Anterior cingulate cortex (tissue), 58 donors: ENCODE measurements around the gene LRP5.
"Not testable (repeated sequence)": the region's sequence is repeated elsewhere in the genome, so short reads cannot be mapped to it uniquely, and the experiment has no call there.

Experiments used
- DNase-seq, 58 donors: peaks; one replicate each; lab custom pipeline; 2025; lab: John Stamatoyannopoulos, UW

LRP5 gene

GRCh38 chr11:68279676-68280075, 32.7 kb upstream of the LRP5 start:
- no peak for DNase-seq

GRCh38 chr11:68282141-68282860, 30.1 kb upstream of the LRP5 start:
- no peak for DNase-seq

- no peak for DNase-seq
Measured at GRCh38 chr11:68282861-68283230, 29.5 kb upstream of the LRP5 start.

- not testable (repeated sequence) for DNase-seq
Measured at GRCh38 chr11:68284588-68284987, 27.8 kb upstream of the LRP5 start.

- no peak for DNase-seq
Measured at GRCh38 chr11:68287419-68287818, 25.0 kb upstream of the LRP5 start.

GRCh38 chr11:68289456-68289855, 22.9 kb upstream of the LRP5 start:
- no peak for DNase-seq

GRCh38 chr11:68293708-68294107, 18.7 kb upstream of the LRP5 start:
- DNase-seq, result no peak

- no peak for DNase-seq
Measured at GRCh38 chr11:68295271-68295670, 17.1 kb upstream of the LRP5 start.

- DNase-seq, result no peak
Measured at GRCh38 chr11:68295940-68296339, 16.5 kb upstream of the LRP5 start.

- DNase-seq, result no peak
Measured at GRCh38 chr11:68296344-68297051, 15.9 kb upstream of the LRP5 start.

GRCh38 chr11:68297052-68297378, 15.4 kb upstream of the LRP5 start:
- DNase-seq, result no peak

- no peak for DNase-seq
Measured at GRCh38 chr11:68297494-68297811, 14.9 kb upstream of the LRP5 start.

- peak in 51 of 58 donors; percentile 11 to 73 (median 49) for DNase-seq
Measured at GRCh38 chr11:68297812-68298658, 14.4 kb upstream of the LRP5 start.

- DNase-seq, result no peak
Measured at GRCh38 chr11:68298659-68299516, 13.5 kb upstream of the LRP5 start.

GRCh38 chr11:68299517-68299879, 12.9 kb upstream of the LRP5 start:
- not testable (repeated sequence) for DNase-seq

- DNase-seq, result no peak
Measured at GRCh38 chr11:68300076-68300830, 12.1 kb upstream of the LRP5 start.

GRCh38 chr11:68302256-68302655, 10.1 kb upstream of the LRP5 start:
- no peak for DNase-seq

GRCh38 chr11:68302670-68303069, 9.7 kb upstream of the LRP5 start:
- DNase-seq, result no peak

GRCh38 chr11:68303083-68303482, 9.3 kb upstream of the LRP5 start:
- no peak for DNase-seq
